GM18520 (cell line): ENCODE measurements around the gene STARD7.

Experiments
- ATAC-seq: cut with Tn5 transposase; IDR thresholded peaks from one replicate; pipeline ENCODE4 v1.9.1; 2021; ENCODE audit not compliant: unreplicated experiment

STARD7 gene

DNA sequence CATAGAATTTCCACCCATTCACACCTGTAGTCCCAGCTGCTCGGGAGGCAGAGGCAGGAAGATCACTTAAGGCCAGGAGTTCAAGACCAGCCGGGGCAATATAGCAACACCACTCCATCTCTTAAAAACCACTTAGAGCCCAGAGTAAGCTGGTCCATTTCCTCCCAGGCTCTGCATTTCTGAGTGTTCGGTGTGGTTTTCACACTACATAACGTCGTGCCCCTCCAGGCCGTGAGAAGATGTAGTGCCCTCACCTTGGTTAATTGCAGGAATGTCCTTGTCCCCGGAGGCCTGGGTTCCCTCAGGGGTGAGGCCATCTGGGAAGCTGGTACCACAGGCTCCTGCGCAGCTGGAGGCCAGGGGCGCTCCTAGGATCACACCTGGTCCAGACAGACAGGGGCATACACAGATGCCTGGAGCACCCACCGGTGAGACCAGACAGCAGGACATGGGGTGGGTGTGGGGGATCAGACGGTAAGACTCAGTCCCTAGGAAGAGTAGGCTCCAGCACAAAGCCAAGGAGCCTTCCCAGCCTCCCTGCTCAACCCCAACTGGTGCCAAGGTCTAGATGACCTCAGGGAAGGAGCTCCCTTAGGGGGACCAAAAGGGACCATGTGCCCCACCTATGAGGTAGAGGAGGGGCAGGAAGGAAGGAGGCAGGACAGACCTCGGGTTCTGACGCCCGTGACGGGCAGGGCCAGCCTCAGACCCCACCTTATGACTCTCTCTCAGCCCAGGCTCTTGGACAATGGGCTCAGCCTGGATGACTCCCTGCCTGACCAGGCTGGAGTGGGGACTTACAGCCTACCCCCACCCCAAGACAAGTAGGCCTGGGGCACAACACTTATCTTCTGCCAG, 71.1 kb downstream of the STARD7 start:
- no peak for ATAC-seq

DNA sequence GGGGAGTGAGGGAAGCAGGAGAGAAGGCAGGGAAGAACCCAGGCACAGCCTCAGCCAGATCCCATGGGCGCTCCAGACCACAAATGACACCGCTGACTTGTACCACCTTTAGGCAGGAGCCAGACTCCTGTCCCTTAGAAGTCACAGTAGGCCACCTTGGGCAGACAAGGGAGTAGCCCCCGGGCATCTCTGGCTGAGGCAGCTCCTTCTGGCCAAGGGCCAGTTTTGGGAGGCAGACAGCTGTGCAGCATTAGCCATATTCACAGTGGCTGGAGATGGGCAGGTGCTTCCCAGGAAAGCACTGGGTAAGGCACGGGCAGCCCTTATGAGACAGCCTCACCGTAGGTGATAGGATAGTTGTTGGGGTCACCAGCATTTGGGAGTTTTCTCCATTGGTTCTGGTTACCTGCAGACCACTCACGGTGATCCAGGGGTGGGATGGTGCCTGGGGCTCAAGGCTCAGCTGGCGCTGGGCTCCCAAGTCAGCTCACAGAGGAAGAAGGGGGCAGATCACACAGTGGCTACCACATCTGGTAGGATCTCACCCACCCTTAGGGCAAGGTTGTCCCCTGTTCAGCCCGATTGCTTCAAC, 72.4 kb downstream of the STARD7 start:
- no peak for ATAC-seq

- ATAC-seq, result no peak
Measured at GRCh38 chr2:96135621-96136020, 73.0 kb downstream of the STARD7 start.

GRCh38 chr2:96135171-96135570, 73.5 kb downstream of the STARD7 start:
- no peak for ATAC-seq
